ENCODE measurements around the gene ZFAND3. TPM values are rescaled to one million over a fixed set of nuclear protein-coding genes. Genes with fewer than 3 reads are reported as not detected.

ZFAND3 gene
- total RNA-seq, 6 donors from 2014 or later: 26.2 to 66.4 (median 55.5) TPM

GRCh38 chr6:37802810-37803209 is 16.7 kb upstream of the ZFAND3 start:
- DNase-seq: no peak
- TF ChIP-seq, protein P1, sequence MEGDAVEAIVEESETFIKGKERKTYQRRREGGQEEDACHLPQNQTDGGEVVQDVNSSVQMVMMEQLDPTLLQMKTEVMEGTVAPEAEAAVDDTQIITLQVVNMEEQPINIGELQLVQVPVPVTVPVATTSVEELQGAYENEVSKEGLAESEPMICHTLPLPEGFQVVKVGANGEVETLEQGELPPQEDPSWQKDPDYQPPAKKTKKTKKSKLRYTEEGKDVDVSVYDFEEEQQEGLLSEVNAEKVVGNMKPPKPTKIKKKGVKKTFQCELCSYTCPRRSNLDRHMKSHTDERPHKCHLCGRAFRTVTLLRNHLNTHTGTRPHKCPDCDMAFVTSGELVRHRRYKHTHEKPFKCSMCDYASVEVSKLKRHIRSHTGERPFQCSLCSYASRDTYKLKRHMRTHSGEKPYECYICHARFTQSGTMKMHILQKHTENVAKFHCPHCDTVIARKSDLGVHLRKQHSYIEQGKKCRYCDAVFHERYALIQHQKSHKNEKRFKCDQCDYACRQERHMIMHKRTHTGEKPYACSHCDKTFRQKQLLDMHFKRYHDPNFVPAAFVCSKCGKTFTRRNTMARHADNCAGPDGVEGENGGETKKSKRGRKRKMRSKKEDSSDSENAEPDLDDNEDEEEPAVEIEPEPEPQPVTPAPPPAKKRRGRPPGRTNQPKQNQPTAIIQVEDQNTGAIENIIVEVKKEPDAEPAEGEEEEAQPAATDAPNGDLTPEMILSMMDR (IDR thresholded peaks at IDR 0.05): no peak
- no peak for TF ChIP-seq EP300 (IDR thresholded peaks at IDR 0.05)
- Histone ChIP-seq H3K27me3 (no peaks in the 10 kb centered on the region), H3K27ac (no peak overlapping the region), H3K4me1 (peaks cover 0 to 4% (median 0%) of the 10 kb centered on the region in 4 donors), H3K36me3 (no peaks in the 10 kb centered on the region), H3K9me3 (no peaks in the 10 kb centered on the region), H3K4me3 (no peak overlapping the region)
- 76 to 84% methylated on average over 2 of the region's 2 CpGs for WGBS, 2 donors
- ATAC-seq (ENCODE audit: low FRiP score in 2 of 2): peak in 1 of 2 donors; percentile 39

DNA sequence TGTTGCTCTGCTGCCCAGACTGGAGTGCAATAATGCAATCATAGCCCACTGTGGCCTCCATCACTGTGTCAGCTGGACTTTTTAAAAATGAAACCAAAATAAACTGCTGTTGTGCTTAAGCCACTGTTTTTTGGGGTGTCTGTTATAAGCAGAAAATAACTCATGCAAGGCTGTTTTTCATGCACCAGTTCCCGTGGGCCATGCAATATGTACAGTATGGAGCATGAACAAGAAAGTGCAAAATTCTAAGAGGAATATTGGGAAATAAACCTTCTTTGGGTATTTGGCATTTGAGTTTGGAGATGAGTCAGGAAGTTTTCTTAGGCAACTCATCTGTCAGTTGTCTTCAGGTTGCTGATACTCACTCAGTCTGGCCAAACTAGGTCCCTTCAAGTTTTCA is 14.9 kb upstream of the ZFAND3 start:
- Histone ChIP-seq H3K27ac (no peak overlapping the region), H3K9me3 (no peaks in the 10 kb centered on the region), H3K4me3 (no peak overlapping the region), H3K36me3 (no peaks in the 10 kb centered on the region), H3K4me1 (peaks cover 0 to 4% (median 0%) of the 10 kb centered on the region in 4 donors), H3K27me3 (no peaks in the 10 kb centered on the region)
- 72 to 86% methylated on average over 1 of the region's 1 CpG for WGBS, 2 donors
- TF ChIP-seq POLR2A (IDR thresholded peaks at IDR 0.05): no peak
- TF ChIP-seq EP300 (IDR thresholded peaks at IDR 0.05): no peak
- ATAC-seq (ENCODE audit: low FRiP score in 2 of 2): no peak
- DNase-seq: no peak

GRCh38 chr6:37806213-37806612 is 13.3 kb upstream of the ZFAND3 start:
- TF ChIP-seq, protein P1 (IDR thresholded peaks at IDR 0.05): no peak
- TF ChIP-seq EP300 (IDR thresholded peaks at IDR 0.05): no peak
- no peak for TF ChIP-seq POLR2A (IDR thresholded peaks at IDR 0.05)
- TF ChIP-seq POLR2AphosphoS5 (IDR thresholded peaks at IDR 0.05): no peak
- Histone ChIP-seq H3K4me1 (peaks cover 0 to 4% (median 0%) of the 10 kb centered on the region in 4 donors), H3K27me3 (no peaks in the 10 kb centered on the region), H3K4me3 (no peak overlapping the region), H3K36me3 (no peaks in the 10 kb centered on the region), H3K9me3 (no peaks in the 10 kb centered on the region), H3K27ac (no peak overlapping the region)
- 92 to 93% methylated on average over 2 of the region's 2 CpGs for WGBS, 2 donors
- DNase-seq: no peak
- ATAC-seq (ENCODE audit: low FRiP score in 2 of 2): no peak

GRCh38 chr6:37807656-37808055 is 11.9 kb upstream of the ZFAND3 start:
- DNase-seq (no peak), ATAC-seq (ENCODE audit: low FRiP score in 2 of 2) (no peak)
- Histone ChIP-seq H3K27me3 (no peaks in the 10 kb centered on the region), H3K4me1 (peaks cover 0 to 4% (median 0%) of the 10 kb centered on the region in 4 donors), H3K27ac (no peak overlapping the region), H3K9me3 (no peaks in the 10 kb centered on the region), H3K36me3 (no peaks in the 10 kb centered on the region), H3K4me3 (no peak overlapping the region)
- TF ChIP-seq, protein P1 (IDR thresholded peaks at IDR 0.05): no peak
- no peak for TF ChIP-seq EP300 (IDR thresholded peaks at IDR 0.05)
- no peak for TF ChIP-seq POLR2A (IDR thresholded peaks at IDR 0.05)
- TF ChIP-seq POLR2AphosphoS5 (IDR thresholded peaks at IDR 0.05): no peak
- 67 to 72% methylated on average over 5 to 6 of the region's 6 CpGs for WGBS, 2 donors

- no peaks in the 10 kb centered on the region for H3K36me3 ChIP-seq
- H3K27ac ChIP-seq: no peak overlapping the region
- DNase-seq (no peak), ATAC-seq (ENCODE audit: low FRiP score in 2 of 2) (no peak)
- H3K4me3 ChIP-seq: no peak overlapping the region
- TF ChIP-seq EP300 (IDR thresholded peaks at IDR 0.05): no peak
- TF ChIP-seq, protein P1 (IDR thresholded peaks at IDR 0.05): no peak
- TF ChIP-seq POLR2A (IDR thresholded peaks at IDR 0.05): no peak
- no peak for TF ChIP-seq POLR2AphosphoS5 (IDR thresholded peaks at IDR 0.05)
- H3K9me3 ChIP-seq: no peaks in the 10 kb centered on the region
- no peaks in the 10 kb centered on the region for H3K27me3 ChIP-seq
- WGBS, 2 donors: 69 to 75% methylated on average over 3 of the region's 3 CpGs
- H3K4me1 ChIP-seq: peaks cover 0 to 4% (median 0%) of the 10 kb centered on the region in 4 donors
These were observed 10.4 kb upstream of the ZFAND3 start for GRCh38 chr6:37809197-37809543.

Data from upper lobe of left lung (tissue), 6 donors.